Fibroblast of skin of right biceps (primary cell): ENCODE results near the gene POU3F1.
A peak's percentile ranks its signal among the peaks of the same experiment; 100 is the strongest.
"Not testable (repeated sequence)": the region's sequence is repeated elsewhere in the genome, so short reads cannot be mapped to it uniquely, and the experiment has no call there.

Experiments
- DNase-seq: peaks from one replicate; pipeline ENCODE4 v3.0.0-alpha.2; 2013

Gene POU3F1

DNA sequence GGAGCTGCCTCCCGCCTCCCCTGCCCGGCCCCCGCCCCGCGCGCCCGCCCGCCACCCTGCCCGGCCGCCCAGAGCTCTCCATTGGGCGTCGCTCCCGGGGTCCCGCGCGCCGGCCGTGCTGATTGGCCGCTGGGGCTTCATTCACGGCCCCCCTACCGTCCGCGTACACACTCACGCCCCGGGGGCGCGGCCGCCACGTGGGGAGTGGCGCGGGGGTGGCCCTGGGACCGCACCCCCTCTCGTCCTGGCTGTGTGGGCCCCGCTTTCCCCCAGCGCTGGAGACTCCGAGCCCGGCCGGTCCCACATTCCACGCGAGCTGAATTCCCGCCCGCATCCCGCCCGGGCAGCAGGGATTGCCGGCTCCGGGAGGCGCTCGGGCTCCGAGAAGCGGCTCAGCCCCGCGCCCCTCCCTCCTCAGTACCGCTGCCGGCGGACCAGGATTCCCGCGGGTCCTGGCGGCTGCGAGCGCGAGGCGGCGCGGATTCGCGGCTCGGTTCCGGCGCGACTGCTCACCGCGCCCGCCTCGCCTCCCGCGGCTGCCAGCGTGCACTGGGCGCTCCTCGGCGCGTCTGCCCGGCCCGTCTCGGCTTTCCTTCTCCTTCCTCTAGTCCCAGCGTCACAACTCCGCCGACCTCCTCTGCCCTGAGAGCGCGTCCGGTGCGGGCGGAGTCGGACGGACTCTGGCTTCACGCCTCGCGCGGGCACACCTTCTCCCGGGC lies 450 bp upstream of the POU3F1 start:
- DNase-seq: peak; percentile 86

DNA sequence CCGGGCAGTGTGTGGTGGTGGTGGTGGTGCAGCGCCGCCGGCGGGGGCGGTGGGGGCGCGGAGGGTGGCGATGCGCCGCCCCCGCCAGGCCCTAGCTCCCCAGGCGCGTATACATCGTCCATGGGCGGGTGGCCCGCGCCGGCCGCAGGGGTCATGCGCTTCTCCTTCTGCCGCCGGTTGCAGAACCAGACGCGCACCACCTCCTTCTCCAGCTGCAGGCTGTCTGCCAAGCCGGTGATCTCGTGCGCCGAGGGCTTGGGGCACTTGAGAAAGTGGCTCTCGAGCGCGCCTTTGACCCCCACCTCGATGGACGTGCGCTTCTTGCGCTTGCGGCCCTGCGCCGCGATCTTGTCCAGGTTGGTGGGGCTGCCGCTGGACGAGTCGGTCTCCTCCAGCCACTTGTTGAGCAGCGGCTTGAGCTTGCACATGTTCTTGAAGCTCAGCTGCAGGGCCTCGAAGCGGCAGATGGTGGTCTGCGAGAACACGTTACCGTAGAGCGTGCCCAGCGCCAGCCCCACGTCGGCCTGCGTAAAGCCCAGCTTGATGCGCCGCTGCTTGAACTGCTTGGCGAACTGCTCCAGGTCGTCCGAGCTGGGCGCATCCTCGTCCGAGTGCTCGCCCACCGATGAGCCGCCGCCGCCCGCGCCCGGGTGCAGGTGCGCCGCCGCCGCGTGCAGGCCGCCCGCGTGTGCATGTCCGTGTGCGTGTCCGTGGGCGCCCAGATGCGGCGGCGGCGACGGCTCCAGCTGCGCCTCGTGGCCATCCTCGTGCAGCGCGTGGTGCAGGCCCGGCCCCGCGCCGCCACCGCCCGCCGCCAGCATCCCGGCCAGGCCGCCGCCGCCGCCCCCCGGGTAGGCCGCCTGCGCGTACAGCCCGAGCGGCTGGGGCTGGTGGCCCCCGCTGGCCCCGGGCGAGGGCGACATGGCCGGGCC lies 926 bp downstream of the POU3F1 start:
- DNase-seq: no peak

DNA sequence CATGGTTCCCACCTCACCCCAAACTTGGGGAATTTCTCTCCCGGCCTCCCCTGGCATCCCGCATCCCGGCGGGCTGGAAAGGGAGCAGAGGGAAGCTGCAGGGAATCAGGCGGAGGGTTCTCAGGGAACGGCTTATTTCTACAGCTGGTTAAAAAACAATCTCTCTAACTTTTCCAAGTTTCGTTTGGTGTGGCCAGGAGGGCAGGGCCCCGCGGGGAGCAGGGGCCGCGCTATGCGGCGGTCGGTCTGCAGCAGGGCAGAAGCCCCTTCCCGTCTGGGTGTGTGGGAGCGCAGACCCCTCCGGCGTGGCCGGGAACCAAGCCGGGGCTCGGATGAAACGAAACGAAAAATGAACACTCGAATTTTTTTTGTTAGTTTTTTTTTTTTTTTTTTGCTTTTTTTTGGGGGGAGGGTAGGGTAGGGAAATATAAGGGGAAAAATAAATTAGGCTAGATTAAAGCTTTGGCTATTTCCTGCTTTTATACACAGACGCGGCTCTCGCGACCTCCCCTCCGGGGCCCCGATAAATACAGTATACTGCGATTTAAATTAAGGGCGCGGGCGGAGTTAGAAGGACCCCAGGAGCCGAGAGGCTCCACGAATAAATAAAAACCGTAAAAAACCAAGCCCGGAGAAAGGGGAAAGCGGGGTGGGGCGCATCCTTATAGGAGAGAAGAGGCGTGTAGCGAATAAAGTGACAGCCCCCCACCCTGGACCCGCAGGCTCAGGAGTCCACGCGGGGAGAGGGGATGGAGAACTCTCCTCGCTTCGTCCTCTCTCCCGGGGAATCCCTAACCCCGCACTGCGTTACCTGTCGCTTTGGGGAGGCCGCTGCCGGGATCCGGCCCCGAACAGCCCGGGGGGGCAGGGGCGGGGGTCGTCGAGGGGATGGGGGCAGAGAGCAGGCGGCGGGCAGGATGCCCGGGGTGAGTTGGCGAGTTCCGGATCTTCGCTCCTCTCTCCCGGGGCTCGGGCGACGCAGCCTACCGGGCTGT lies 2.1 kb downstream of the POU3F1 start:
- no peak for DNase-seq

DNA sequence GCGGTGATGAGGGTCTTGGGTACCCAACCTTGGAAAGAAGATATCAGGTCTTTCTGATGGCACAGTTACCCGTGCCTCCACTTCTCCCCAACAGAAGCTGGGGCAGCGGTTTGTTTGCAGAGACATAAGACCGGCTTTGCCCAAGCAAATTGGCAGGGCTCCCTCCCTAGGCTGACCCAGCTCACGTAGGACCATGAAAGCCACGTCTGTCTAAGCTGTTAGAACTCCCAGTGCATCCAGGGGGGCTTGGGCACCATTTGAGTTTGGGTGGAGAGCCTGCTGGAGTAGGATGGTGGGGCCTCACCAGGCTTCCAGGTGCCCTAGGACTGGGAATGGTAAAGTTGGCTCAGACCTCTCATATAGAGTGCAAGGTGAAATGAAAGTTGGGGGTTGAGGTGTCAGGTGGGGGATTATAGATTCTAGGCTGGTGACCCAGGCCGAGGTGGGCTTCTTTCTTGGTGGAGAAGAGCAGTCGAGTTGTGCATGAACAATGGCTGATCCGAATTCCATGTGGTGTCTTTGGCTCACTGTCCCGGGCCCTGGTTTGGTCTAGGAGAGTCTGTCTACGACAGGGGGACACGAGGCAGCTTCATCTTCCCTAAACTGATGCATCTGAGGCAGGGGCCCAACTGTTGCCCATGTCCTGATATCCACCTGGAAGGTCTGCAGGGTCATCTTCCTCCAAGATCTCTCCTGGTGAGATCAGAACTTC lies 3.4 kb downstream of the POU3F1 start:
- no peak for DNase-seq

DNA sequence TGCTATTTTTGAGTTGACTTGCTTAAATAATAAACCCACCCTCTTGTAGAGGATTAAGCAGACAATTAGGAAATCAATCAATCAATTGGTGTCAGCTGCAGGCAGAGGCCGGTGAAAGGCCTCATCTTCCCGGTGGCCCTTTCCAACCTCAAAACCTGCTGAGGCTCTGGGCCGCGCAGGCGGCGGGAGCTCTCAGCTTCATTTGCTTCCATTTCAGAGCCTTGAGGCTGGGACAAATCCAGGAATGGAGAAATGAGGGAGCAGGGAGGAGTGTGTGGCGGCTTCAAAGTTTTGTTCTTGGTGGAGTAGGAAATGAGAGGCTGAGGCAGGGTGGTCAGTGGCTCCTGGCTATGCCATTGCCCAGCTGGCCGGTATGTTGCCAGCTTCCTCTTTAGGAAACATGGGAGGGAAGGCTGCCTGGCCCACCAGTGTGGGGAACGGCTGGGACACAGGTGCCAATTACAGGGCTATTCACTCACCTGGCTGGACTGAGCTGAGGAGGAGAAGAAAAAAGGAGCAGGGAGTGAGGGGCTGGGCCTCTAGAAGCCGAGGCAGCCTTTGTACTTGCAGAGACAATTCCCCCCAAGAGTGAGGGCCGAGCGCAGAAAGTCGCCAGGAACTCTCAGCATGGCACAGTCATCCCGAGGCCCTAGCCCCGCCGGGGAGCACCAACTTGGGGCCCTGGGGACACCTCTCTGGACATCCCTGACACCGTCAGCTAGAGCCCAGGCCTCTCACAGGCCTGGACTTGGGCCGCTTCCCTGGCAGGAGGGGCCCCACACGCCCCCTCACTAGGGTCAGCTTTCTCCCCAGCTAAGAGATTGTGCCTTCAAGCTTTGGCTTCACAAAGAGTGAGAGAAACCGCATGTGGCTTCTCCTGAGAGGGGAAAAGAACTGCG lies 4.4 kb downstream of the POU3F1 start:
- DNase-seq: no peak

DNA sequence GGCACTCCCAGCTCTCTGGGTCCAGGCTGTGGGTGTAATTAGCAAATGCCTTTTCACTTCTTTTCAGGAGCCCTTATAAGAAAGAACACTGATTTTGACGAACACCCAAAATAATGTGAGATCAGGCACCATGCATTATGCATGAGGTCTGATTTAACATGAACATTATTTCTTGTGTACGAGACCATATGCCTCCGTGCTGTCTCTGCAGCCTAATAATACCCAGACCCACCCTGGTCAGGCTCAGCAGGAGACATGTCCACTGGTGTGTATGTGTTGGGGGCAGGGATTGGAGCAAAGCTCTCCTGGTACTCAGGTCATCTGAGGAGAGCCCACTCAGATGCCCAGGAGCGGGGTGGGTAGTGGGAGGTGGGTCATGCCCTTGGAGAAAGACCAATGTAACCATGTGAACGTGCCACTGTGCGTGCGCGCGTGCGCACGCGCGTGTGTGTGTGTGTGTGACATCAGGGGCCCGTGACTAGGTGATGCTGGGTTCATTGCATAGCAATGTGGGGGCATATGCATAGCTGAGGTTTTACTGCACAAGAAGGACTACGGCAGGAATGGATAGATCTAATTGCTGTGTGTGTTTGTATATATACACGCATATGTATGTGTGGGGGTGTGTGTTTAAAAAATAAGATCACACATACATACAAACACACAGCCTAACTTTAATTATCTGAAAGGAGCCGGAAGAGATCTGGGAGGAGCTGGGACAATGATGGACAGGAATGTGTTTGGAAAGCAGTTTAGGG lies 7.1 kb downstream of the POU3F1 start:
- DNase-seq: no peak

DNA sequence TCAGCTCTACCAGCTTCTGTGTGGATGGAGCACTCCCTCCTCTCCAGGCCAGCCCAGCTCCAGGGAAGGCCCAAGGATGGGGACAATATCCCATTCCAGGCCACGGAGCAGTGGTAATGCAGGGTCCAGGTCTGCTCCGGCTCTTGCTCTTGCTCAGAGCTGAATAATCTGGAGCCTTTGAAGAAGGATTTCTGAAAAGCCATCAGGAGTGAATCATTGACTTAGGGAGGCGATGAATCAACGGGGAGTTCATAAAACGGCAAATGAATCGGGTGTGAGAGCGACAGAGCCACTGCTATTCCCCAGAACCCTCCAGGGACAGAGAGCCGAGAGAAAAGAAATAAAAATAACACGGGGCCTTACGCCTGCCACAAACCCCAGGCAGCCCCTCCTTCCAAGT lies 7.7 kb downstream of the POU3F1 start:
- DNase-seq: peak; percentile 83

DNA sequence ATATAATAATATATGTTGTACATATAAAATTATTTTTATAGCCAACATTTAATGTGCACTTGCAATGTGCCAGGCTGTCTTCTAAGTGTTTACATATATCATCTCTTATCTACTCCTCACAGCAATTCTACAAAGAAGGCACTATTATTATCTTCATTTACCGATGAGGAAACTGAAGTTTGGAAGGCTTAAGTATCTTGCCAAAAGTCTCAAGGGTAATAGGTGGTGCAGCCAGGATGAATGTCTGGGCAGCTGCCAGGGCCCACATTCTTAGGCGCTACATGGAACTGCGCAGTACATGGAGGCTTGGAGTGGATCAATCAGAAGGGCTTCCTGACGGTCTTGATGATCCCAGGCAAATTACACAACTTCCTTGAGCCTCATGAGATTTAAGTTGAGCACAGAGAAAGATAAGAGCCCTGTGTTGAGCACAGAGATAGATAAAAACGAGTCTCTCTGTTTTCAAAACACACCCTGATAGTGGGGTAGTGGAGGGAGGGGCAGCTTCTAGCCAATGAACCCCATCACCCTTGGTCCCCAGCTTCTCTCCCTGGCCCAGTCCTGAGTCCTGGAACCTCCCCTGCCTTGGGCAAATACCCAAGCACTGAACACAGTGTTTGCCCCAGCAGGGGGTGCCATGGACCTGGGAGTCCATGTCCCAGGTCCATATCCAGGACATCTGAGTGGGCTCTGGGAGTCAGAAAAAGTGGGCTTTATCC lies 9.2 kb downstream of the POU3F1 start:
- no peak for DNase-seq

DNA sequence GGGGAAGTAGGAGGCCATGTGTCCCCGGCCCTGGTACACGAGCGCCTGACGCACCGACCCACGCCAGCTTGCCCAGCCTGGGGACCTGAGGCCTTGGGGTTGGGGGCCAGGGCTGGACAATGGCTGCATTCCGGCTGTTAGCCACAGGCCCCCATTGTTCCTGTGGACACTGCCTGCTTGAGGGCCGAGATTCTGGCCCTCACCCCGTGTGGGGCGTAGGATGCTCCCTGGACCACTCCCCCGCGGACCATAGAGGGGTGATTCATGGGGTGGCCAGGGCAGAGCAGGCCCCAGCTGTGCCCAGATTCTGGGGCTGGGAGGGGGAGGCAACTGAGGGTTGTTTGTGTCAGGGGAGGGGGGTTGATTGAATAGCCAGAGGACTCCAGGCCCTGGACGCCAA lies 11.7 kb downstream of the POU3F1 start:
- no peak for DNase-seq

DNA sequence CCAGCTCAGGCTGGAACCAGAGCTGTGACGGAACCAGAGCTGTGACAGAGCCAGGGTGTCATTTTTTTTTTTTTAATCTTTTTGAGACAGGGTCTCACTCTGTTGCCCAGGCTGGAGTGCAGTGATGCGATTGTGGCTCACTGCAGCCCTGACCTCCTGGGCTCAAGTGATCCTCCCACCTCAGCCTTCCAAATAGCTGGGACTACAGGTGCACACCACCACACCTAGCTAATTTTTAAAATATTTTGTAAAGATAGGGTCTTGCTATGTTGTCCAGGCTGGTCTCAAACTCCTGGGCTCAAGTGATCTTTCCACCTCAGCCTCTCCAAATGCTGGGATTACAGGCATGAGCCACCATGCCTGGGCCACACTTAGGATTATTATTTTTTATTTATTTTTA lies 13.6 kb downstream of the POU3F1 start:
- DNase-seq: not testable (repeated sequence)

DNA sequence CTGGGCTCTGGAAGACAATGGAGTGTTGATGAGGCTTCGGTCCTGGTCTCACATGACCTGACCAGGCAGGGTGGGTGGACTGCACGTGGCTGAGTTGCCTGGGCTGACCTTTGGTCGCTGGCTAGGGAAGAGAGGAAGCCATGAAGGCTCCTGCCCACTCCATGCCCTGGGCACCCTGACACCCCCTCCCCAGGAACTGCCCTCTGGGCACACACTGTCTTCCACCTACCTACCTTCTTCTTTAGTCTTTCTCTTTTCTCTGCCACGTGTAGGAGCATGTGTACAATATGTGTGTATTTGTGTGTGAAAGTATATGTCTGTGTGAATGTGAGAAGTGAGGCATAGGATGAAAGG lies 15.1 kb downstream of the POU3F1 start:
- DNase-seq: no peak

DNA sequence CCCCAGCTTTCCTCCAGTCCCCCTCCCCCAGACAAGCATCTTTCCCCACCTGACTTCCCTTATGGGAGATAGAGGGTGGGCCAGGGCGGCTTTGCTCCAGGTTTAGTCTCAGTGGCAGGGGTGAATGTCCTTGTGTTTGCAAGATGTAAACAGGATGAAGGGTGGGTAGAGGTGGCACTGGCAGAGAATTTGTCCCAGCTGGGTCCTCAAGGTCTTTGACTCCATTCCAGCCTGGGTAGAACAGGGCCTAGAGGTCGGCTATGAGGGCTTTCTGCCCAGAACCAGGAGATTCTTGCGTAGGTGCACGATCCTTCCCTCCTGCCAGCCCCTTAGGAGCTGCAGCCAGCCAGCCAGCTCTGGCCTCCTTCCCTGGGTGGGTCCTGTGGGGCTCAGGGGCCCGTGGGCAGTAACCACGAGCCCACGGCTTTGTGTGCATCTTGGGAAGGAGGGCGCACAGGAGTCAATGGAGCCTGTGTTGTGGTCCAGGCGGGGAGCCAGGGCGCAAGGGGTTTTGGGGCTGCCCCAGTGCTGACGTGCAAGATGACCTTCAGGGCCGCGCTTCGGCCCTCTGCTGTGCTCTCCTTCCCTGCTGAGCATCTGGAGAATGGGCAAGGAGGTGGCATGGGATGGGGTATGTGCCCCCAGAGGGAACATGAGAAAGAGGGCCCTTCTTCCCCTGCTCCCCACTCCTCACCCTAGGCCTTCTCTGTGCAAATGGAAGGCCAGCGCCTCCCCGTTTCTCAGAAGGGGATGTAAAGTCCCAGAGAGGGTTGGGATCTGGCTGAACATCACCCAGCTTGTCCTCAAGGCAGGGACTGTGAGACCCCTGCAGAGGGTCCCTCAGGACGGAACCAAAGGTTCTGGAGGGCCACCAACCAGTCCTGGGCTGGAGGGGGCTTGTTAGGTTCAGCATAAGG lies 15.7 kb downstream of the POU3F1 start:
- DNase-seq: no peak

DNA sequence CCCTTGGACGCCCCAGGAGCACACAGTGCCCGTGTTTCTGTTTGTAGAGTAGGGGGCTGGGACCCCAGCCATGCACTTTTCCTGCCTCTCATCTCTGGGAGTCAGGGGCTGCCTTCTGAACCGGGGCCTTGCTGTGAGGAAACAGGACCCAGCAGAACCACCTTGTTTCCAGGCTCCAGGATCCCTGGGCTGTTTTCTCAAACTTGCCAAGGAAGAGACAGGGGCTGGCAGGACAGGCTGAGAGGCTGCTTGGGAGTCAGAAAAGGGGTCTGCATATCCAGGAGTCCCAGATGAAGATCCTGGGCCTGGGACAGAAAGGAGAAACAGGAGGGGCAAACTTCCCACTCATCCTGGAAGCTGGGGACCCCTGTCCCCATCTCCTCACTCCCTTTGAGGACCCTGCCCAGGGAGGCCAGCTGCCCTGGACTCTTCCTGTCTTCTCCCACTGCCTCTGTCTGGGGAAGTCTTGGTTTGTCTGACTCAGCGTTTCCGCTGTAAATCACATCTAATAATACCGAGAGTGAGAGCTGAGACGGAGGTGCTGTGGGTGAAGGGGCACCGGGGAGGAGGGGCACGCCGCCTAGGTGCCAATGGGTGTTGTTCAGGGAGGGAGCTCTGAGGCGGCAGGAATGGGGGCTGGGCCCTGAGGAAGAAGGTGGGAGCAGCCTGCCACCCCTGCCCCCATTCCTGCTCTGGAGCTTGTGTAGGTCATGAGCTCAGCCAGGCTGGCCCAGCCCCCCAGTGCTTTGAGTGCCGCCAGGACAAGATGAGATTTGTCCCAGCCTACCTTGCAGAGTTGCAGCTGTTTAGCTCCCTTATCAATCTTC lies 16.7 kb downstream of the POU3F1 start:
- peak; percentile 82 for DNase-seq

DNA sequence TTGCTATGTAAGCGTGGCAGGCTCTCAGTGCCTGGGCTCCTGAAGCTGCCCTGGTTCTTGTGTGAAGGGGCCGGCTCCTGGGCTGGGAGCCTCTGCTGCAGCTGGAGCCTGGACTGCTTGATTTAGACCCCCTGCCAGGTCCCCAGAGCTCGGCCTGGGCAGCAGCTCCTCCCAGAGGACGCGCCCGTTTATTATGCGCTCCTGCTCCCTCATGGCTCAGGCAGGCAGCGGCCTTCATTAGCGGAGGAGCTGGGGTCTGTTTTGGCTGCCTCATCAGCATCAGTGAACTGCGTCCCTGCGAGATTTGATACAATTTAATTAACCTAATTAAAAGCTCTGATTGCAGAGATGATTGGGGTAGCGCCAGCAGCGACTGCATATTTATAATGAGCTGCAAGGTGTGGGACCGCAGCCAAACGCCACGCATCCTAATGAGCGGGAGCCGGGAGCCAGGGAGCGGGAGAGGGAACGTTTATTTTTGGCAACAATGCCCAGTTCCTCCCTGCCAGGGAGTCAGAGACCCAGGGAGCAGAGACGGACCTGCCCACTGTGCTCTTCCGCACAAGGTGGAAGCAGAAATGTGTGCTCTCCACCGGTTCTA lies 17.4 kb downstream of the POU3F1 start:
- no peak for DNase-seq

DNA sequence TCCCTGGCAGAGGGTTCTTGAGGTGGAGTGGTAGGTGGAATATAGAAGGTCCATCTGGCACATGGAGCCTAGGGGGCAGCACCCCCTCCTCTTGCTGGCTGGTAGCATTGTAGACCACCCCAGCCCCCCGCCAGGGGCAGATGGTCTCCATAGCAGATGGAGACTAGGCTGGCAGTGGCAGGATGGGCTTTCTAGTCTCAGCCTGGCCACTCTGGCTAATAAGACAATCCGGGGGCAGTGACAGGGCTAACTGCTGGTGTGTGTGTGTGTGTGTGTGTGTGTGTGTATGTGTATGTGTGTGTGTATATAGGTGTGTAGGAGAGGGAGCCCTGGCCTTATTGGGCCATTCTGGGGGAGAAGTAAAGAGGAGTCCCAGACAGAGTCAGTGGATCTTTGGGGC lies 17.9 kb downstream of the POU3F1 start:
- no peak for DNase-seq

DNA sequence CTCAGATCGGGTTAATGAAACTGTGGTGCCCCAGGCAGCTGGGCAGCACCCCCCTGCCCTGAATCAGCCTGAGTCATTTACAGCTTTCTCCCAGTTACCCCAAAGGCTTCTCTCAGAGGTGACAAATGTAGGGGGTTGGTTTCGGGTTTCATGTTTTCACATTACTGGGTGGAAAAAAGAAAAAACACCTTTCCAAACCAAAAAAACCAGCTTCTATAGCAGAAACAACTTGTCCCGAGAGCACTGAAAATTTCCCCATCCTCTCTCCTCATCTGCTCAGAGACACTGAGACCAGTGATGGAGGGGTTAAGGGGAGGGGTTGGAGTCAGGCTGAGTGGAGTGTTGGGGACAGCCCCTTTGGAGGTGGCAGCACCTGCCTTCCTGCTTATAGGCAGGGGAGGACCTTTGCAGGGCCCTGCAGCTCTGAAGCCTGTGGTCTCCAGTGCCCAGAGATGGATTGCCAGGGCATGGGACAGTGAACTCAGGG lies 18.4 kb downstream of the POU3F1 start:
- DNase-seq: no peak
